Activated effector memory CD4-positive, alpha-beta T cell treated with anti-CD3 and anti-CD28 coated beads, Interleukin-2, amount 50 U/mL, for 16 hours (primary cell): ENCODE results near the gene PIR.
A peak's percentile ranks its signal among the peaks of the same experiment; 100 is the strongest.

Experiments used
- DNase-seq: peaks from one replicate; pipeline ENCODE4 v3.0.0-alpha.2; 2020

The PIR gene

DNA sequence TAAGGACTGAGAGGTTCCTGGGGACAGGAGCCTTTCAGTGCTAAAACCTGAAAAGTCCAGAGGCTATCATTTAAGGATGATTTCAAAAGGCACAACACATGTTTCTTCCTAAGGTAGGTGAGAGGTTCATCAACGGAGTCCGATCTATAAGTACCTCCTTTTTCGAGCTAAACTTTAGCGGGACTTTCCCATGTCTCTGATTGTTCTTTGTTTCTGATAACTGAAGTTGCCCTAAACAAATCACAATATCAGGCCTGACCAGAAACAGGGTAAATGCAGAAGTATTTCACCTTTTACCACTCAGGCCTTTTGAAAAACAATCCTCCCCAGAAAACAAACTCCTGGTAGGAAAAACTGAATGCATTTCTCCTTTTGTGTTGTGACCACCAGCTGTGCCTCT, 17.6 kb downstream of the PIR start:
- DNase-seq = no peak

GRCh38 chrX:15475021-15475420, 18.1 kb downstream of the PIR start:
- no peak for DNase-seq

- no peak for DNase-seq
These were observed 19.1 kb downstream of the PIR start for GRCh38 chrX:15474028-15474427.

- DNase-seq = no peak
These were observed 20.6 kb downstream of the PIR start for GRCh38 chrX:15472531-15472930.

DNA sequence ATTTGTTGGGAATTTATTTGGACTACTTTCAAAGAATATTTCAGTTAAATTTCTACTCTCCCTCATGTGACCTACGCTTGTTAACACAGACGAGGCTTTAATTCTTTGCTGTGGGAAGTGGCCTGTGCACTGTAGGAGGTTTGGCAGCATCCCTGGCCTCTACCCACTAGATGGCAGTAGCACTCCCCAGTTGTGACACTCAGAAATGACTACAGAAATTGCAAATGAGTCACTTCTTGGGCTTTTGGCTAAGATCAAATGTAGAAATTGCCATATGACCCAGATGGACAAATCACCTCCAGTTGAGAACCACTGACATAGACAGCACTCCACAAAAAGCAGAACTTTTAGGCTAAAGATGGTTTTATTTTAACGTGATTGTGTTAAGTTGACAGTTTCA, 22.1 kb downstream of the PIR start:
- DNase-seq = peak; percentile 79

GRCh38 chrX:15469613-15470012, 23.5 kb downstream of the PIR start:
- no peak for DNase-seq

GRCh38 chrX:15468036-15468435, 25.1 kb downstream of the PIR start:
- DNase-seq = no peak

- no peak for DNase-seq
These were observed 27.1 kb downstream of the PIR start for GRCh38 chrX:15465896-15466651.

DNA sequence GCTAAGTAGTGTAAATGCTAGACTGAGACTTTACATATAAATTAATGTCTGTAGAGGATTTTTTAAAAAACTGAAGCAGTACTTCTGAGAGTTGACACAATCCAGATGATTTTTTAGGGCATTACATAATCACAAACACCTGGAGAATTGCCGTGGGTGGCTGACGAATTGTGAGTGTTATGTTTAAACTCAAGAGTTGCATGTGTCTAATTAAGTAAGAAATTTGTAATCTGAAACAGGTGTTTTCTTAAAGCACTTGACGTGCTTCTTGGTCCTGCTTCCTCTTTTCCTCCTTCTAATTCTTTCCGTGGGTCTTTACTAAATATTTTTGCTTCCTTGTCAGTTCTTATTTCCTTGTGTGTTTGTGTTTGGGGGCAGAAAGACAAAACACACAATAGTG, 27.8 kb downstream of the PIR start:
- no peak for DNase-seq

DNA sequence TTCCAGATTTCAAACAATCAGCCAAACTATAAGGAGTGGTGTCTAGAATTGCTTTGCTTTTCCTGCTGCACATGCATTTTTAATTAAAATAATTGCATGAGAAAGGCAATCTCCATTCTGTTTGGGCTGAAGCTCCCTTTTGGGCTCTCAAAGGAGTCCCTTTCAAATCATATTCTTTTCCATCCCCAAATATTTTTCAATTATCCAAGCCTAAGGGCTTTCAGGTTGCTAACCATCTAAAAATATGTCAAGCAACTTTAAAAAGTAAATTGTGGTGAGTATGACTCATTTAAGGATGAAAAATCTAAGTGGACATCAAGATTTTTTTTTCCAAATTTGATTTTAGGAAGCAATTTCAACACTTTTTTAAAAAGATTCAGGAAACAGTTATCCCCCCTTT, 28.4 kb downstream of the PIR start:
- no peak for DNase-seq

GRCh38 chrX:15451913-15452312, 41.2 kb downstream of the PIR start:
- DNase-seq = no peak

- DNase-seq = no peak
These were observed 45.0 kb downstream of the PIR start for GRCh38 chrX:15448010-15448639.

DNA sequence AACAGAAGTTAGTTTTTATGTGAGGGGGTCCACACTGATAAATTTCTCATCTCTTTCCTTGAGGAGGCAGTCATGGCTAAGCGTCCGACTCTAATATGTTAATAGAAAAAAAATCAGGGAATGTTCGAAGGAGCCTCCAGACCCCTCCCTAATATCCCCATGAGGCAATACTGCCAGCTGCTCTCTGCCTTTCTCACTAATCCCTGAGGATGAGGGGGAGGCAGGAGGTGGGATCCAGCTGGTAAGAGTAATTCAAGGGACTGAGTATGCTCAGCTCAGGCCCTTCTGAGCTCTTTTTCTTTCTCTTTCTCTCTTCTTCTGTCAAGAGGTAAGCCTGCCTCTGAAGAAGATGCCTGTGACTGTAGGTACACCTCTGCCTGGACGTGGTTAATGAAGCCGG, 51.7 kb downstream of the PIR start:
- no peak for DNase-seq

GRCh38 chrX:15438332-15438731, 54.8 kb downstream of the PIR start:
- DNase-seq = no peak

- DNase-seq = no peak
These were observed 55.4 kb downstream of the PIR start for GRCh38 chrX:15437724-15438123.

GRCh38 chrX:15435836-15436619, 57.1 kb downstream of the PIR start:
- no peak for DNase-seq

- DNase-seq = no peak
These were observed 58.9 kb downstream of the PIR start for GRCh38 chrX:15434205-15434604.

DNA sequence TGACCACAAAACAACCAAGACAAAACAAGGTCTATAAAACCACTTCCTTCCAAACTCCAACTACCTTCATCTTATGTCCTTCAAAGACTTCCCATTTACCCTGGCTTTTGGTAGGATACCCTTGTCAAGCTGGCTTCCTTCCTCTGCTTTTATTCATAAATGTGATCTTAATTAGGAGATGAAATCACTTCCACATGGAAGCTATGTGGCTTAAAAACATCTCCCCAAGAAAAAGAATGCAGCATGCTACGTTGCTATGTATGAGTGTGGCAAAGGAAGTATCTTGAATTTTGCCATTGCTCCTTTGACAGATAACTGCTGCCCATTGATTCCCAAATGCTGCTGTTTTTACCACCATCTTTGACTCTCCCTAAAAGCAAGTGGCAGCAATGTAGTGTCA, 62.5 kb downstream of the PIR start:
- no peak for DNase-seq

DNA sequence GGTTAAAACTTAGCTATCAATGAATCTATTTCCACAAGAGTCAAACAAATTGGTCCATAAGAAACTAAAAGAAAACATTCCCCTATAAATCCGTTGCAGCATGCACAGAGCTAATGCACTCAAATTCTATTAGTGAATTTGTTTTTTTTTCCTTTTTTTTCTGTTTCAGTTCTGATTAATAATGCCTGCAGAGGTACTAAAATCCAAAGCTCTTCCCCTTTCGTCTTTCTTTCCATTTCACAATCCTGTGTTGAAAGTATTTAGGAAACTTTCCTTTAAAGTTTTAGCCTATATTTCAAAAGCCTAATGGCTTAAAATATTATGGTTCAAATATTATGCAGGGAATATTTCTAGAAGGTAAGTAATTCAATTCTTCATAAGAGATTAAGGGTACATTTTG, 63.1 kb downstream of the PIR start:
- no peak for DNase-seq

GRCh38 chrX:15425024-15425423, 68.1 kb downstream of the PIR start:
- DNase-seq = no peak

DNA sequence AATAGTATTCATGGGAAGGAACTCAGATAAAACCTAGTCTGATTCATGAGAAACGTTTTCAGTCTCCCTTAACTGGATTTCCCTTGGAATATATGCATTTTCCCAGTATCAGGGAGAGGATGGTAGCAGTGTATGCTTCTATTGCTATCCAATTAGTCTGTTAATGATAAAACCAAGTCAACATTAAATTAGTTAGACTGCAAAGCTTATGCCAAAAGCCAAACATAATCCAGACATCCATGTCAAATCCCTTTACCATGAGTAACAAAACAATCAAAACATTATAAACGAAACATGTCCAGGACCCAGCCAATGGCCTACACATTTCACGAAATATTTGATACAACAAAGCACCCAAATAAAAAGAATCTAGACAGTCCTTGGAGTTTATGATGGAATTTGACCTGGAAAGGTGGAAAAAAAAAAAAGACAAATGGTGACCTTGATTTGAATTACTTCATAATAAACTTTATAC, 74.4 kb downstream of the PIR start:
- DNase-seq = no peak

GRCh38 chrX:15418041-15418706, 75.0 kb downstream of the PIR start:
- DNase-seq = no peak
